SKM-1 (cell line): Measurements from ENCODE around the gene TOPBP1.
A peak's percentile ranks its signal among the peaks of the same experiment; 100 is the strongest.
"Not testable (repeated sequence)": the region's sequence is repeated elsewhere in the genome, so short reads cannot be mapped to it uniquely, and the experiment has no call there.

ENCODE experiments used
- DNase-seq: peaks from one replicate; lab custom pipeline; 2025; ENCODE audit not compliant: unreplicated experiment; lab: John Stamatoyannopoulos, UW

Gene TOPBP1

DNA sequence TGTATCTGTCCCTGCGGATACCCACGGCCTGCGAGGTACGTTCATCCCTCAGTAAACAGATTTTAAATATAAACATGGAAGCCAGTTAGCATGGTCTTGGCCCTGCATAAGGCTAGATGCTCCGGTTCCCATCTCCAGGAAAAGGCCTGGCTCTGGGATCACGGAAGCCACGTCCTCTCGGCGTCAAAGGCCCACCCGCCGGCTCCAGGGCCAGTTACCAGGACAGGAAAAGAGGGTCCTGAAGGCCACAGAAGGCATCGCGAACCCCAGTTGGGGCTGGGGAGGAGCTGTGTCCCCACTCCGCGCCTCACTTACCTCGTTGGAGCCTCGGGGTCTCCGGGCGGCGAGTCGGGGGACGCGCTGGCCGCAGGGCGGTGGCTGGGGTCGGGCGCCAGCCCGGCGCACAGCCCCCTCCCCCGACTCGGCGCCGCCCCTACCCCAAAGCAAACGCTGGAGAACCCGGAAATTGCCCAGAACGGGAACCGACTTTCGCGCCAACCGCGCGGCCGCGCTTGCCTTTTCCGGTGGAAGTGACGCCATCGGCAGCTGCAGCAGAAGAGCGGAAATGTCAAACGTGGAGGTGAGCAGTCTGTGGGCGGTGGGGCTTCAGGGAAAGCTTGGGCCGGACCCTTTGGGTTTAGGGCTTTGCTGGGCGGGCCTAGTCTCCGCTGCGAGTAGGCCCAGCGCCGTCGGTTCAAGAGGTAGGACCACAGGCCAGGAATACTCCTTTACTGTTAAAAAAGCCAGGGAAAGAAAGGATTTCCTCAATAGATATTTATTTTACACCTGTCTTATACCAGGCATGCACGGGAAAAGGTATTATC lies at the start of gene TOPBP1:
Gene TOPBP1, minus strand, starts transcription at position 488 of the 824 bp plus-strand sequence. CDS start 814 bp downstream, outside the sequence.
- DNase-seq = peak; percentile 66

DNA sequence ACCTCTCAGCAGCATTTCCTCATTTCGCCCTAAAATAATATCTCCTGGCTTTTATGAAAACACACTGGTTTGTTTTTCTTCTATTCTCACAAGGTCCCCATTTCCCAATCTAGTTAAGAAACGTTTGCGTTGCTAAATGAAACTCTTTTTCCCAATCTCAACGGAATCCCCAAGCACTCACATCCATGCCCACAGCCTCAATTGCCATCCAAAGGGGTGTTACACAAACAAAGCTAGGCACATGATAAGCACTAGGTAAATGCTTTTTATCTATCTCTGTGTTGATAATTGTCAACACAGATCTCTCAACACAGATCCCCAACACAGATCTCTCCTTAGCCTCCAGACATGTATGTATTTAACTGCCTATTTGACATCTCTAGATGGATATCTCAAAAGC lies 49.3 kb upstream of the TOPBP1 start:
- DNase-seq = no peak

DNA sequence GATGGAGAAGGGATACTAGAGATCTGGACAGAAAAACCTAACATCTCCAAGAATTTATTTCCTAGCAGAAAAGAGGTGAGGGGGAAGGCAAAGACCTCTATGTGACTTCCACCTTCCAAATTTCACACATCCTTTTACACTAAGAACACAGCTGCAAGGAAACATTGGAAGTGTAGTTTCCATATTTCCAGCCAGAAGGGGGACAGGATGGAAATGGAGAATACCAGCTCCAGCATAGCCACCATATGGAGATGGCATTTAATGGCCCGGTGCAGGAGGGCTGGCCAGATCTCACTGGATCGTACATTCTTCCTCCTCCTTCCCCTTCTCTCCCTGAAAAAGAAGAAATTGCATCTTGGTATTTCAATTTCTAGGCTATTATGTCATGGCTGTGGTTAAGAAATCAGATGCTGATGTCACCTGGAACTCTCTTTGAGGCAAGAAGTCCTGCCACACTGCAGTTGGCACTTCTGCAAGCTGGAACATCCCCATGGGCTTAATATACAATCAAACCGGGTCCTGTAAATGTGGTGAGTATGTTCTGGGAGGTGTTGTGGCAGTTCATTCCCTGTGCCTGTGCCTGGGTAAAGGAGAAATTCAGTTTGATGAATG lies 47.5 kb upstream of the TOPBP1 start:
- DNase-seq = no peak

DNA sequence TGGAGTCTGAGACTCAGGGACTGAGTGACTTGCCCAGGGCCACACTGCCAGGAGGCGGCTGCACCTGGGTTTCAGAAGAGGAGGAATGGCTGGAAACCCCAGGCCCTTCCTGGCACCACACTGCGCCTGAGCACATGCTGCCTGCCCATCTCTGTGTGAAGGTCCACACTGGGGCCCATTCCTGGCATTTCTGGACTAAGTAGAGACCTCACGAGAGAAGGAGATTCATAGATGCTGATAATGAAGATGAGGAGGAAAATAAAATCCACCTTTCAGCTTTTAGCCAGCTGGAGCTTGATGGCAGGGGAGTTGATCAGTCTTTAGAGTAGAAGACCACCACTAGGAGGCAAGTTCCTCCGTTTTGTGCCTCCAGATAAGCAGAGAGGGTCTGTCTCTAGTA lies 44.3 kb upstream of the TOPBP1 start:
- no peak for DNase-seq

DNA sequence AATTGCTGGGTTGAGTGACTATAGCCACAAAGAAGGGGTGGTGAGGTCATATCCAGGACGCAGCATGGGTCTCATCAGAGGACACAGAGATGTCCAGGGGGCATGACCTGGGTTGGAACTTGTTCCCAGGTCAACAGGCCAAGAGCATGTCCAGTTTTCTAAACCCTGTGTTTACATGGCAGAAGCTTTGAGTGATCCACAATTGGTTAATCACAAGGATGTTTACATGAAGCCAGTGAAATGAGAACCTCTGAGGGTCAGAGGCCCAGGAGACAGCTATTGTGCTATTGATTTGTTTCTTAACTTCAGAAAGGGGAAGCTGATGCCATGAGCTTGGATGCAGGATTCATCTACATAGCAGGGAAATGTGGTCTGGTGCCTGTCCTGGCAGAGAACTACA lies 42.2 kb upstream of the TOPBP1 start:
- no peak for DNase-seq

DNA sequence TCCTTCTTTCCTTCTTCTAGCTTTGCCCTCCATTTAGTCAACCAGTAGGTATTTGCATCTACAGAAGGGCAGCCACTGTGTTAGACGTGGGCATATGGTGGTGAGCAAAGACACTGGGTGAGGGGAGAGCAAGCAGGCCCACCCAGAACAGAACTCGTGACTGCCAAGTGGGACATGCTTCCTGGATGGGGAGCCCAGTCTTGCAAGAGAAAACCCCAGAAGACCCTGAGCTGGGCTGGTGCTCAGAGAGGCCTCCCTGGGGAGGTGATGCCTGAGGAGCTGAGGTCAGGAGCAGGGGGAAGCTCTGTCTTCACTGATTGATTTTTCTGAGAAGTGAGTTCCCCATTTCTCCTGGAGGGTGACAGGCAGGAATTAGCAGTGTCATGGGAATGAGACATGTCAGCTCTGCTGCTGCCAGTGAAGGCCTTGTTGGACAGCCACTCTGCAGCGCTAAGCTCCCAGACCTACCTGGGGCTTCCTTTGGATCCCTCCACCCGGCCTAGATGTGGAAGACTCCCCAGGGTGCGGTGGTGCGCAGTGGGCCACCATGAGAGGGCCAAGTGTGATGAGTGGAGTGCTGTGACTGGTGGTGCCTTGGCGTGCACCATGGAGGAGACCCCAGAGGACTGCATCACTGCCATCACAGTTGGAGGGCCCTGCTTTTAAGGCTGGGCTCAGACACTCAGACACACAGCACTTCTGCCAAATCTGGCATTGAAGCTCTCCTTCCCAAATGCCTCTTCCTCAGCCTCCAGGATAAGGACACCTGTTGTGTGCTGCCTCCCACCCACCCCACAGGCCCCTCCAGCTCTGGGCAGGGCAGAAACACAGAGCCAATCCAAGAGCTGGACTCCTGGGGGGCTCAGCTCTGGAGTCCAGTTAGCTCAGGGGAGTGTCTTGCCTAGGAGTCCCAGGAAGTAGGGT lies 40.0 kb upstream of the TOPBP1 start:
- DNase-seq = no peak

DNA sequence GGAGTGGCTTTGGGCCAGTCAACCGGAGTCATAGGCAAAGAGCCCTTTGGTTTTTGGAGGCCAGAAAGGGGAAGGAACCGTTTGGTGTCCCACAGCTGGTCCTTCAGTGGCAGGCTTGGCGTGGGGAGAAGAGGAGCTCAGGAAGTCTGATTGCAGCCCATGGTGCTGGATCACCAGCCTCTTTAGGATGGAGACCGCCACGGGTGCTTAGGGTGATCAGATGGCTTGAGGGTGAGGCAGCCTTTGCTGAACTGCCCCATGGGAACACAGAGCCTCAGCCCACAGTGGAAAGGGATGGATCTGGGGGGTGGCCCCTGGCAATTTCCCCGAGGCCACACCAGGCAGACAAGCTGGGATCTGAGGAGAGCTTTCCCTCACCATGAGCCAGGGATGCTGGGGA lies 38.6 kb upstream of the TOPBP1 start:
- DNase-seq = no peak

DNA sequence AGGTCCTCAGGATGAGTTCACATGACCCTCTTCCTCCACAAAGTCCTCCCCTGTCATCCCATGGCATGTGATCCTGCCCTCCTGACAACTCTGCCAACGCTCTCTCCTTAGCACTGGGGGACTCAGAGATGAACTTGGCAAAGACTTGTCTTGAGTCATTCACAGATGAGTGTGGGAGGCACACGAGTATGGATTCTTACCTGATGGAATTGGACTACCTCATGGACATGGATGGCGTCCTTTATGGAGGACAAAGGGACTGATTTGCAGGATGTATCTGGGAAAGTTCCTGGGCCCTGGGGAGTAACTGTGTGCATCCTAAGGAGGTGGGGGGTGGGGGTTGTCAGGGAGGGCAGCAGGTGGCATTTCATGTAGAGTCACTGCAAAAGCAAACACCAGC lies 38.2 kb upstream of the TOPBP1 start:
- no peak for DNase-seq

DNA sequence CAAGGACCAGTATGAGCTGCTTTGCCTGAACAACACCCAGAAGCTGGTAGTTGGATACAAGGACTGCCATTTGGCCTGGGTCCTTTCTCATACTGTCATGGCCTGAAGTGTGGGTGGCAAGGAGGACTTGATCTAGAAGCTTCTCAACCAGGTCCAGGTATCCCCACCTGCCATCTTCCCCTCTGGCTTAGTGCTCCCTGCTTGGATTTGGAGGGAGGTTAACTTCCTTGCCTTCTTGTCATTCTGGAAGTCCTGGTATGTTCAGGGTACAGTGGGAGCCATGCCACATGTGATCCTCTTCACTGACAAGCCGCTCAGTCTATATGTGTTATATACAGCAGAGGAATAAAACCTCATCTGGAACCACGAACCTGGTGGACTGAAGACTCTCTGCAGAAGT lies 37.7 kb upstream of the TOPBP1 start:
- DNase-seq = no peak

DNA sequence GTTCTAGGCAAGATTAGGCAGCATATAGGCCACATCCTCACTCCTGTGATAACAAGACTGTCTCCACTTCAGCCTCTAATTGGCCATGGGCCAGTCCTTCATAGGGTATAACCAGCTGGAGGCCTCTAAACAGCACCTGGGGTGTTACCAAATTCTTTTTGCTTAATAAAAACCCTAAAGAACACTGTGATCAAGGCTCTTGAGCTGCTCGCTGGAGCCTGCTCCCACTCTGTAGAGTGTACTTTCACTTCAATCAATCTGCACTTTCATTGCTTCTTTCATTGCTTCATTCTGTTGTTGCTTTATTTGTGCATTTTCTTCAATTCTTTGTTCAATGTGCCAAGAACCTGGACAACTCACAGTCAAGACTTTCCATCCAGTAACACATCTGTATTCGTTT lies 36.2 kb upstream of the TOPBP1 start:
- no peak for DNase-seq

DNA sequence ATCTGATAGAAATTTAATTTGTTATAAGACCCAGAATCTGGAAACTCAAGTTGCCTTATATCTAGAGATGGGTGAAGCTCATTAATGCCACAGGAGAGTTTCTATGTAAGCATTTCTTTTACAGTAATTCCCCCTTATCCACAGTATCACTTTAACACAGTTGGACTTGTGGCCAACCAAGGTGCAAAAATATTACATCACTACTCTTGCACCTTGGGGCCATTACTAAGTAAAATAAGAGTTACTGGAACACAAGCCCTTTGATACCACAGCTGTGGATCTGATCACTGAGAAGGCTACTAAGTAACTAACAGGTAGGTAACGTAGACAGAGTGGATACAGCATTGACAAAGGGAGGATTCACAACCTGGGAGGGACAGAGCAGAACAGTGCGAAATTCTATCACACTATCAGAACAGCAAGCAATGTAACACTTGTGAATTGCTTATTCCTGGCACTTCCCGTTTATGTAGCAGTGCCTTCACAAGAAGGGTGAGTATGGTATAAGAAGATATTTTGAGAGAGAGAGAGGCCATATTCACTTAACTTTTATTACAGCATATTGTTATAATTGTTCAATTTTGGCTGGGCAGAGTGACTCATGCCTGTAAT lies 33.9 kb upstream of the TOPBP1 start:
- no peak for DNase-seq

DNA sequence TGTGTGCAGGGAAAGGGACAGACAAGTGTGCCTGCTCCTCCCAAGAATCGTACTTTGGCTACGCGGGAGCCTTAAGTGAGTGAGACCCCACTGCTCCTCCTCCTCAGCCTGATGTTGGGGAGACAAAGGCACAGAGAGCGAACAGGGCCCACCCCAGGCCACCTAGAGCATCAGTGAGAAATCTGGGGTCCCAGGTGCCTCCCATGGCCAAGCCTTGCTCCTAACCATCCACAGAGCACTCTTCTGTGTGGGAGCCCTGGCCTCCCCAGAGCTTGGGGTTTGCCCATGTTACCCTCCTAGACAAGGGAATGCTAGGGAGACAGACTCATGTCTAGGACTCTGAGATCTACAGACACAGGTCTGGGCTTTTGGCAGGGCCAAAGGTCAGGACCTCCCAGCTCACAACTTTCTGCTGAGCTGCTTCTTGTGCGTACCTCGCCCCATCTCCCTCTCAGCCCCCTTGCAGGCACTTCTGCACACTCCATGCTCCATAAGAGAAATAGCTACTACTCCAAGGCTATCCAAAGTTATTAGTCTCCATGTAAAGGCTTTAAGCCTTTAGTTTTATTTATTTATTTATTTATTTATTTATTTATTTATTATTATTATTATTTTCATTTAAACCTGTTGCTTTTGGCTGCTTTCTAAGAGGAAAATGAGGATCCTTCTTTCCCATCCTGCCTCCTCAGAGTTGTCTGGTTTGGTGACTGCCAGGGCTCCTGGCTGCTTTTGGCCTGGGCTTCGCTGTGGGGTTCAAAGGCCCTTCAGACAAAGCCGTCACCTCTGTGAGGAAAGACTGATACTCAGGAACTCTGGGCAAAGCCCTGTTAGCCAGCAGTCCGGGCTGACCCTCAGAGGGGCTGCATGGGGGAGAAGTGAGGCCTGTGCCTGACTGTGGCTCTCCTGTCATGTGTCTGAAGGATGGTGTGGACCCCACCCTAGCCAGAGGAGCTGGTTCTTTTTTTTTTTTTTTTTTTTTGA lies 32.8 kb upstream of the TOPBP1 start:
- DNase-seq = no peak

DNA sequence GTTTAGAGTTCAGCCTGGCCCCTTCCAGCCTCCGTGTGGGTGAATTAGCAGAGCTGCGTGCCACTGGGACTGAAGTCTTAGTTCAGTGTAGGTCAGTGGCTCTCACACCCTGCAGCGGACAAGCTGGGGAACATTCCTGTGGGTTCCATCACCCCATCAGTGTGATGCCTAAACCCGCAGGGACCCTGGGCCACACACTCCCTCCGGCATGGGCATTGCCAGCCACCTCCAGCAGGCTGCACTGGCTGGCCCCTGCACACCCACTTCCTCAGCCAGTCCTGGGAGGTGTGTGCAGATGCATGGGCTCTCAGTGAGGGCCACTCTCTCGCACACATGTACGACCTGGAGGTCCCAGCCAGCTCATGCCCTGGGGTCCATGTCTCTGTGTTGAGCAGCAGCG lies 32.1 kb upstream of the TOPBP1 start:
- no peak for DNase-seq

DNA sequence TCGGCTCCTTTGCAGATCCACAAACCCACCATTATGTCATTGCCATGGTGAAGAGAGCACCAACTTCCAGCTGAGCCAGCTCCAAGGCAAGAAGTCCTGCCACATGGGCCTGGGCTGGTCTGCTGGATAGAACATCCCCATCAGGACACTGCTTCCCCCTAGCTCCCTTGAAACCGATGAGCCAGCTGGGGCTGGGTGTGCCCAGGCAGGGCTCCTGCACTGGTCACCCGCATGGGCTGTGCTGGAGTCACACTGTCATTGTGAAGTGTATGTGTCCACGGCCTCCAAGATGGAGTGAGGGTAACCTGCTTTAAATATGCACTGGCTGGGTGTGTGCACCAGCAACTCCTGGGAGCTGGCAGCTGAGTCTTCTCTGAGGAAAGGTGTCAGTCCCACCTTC lies 31.0 kb upstream of the TOPBP1 start:
- no peak for DNase-seq

DNA sequence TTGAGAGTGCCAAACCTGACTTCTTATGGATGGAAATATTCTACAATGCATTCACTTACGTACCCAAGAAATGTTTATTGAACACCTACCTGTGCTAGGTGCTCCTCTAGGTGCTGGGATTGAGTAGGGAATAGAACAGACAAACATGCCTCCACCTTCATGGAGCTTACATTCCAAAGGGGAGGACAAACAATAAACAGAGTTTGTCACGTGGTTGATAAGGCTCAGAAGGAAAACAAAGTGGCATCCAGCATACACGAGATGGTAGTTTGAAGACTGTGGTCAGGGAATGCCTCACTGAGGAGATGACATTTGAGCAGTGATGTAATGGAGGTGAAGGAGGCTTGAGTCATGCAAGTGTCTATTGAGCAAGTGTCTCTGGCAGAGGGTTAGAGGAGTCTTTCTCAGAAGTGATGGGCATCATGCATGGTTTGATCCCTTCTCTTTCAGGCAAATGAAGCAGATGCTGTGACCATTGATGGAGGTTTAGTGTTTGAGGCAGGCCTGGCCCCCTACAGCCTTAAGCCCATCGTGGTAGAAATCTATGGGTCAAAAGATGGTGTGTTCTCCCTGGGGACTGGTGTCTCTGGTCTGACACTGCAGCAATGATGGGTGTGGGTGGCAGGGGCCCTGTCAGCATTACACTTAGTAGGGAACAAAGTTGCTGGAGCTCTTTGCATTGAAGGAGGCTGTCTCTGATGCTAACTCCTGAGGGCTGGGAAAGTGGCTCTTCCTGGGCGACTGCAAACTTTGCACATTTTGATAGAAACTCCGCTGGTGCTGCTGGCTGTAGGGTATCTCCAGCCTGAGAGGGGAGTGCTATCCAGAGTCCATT lies 29.7 kb upstream of the TOPBP1 start:
- no peak for DNase-seq

DNA sequence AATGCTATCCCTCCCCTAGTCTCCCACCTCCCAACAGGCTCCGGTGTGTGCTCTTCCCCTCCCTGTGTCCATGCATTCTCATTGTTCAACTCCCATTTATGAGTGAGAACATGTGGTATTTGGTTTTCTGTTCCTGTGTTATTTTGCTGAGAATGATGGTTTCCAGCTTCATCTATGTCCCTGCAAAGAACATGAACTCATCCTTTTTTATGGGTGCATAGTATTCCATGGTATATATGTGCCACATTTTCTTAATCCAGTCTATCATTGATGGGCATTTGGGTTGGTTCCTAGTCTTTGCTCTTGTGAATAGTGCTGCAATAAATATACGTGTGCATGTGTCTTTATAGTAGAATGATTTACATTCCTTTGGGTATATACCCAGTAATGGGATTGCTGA lies 16.3 kb upstream of the TOPBP1 start:
- DNase-seq = not testable (repeated sequence)

DNA sequence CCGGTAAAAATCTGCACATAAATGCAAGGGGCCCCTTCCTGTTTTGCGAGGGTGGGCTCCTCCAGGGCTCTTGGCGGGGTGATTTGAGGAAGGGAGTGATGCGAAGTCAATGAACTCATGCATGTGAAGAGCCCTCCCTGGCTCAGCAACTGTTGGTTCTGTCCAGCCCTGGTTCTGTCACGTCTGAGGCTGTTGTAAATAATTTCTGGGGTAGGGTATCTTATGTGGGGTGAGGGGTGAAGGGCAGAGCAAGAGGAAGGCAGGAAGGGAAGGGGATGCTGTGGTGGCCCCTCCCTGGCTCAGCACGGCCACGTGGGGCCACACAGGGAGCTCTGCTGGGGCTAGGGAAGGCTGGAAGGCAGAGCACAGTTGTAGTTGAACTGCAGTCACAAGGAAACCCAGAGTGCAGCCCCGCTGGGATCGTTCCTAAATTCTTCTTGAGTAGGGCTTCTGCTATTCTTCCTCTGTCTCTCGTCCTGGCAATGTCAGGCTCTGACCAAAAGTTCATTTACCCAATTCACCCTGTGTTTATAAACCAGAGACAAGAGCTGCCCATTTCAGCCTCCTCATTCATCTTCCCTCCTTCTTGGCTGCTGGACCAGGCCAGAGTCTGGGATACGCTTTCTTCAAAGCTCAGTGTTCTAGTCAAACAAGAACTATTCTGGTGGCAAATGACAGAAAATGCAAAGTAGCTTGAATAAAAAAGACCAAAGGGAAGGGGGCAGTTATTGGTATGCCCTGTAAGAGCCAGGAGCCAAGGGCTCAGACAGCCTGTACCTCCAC lies 14.8 kb upstream of the TOPBP1 start:
- DNase-seq = no peak

DNA sequence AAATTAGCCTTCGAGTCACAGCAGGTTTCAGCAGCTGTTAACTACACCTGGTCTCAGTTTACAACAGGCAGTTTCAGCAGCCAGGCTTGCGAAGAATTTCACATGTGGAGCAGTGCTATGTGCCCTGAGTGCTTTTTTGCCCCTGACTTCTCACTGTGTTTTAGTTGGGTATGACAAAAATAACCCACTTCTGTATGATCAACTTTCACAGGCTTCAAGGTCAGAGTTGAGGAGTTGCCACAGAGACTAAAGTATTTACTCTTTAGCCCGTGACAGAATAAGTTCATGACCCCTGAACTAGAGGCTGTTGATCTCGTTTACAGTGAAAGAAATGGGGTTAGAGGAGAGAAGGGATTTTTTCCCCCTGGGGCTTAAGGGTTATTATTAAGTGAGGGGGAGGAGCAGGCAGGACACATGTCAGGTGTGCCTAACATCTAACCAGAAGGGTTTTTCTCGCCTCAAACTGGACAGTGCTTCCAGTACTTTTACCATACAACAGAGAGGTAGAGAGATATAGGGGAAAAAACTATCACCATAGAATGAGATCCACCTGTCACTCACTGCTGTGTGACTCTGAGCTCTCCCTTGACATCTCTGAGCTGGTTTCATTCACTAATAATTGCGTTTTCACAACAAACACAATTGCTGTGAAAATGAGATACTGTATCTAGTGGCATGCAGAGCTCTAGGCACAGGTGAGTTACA lies 14.0 kb upstream of the TOPBP1 start:
- no peak for DNase-seq
